LNCAP (cell line): ENCODE results near the gene DDX1.

ENCODE experiments used
- TF ChIP-seq, protein P1 (sequence below): fragments of 450-650 bp; IDR thresholded peaks from 2 replicates; pipeline ENCODE4 v1.5.1; 2017; ENCODE audit warnings: mild to moderate bottlenecking

Gene DDX1

DNA sequence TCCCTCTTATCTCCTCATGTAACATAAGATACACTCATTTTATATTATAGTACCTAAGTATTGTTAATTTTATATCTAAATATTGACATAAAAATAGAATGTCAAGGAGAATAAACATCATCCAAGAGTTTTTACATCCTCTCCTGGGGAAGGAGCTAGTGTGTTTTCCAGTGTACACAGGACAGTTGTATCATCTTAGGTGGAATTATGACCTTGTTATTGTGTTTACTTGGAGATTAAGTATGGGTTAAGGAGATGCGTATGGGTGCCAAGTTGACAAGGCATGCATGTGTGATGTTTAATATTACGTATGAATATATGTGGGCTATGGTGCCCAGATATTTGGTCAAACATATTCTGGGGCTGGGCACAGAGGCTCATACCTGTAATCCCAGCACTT lies 11.2 kb upstream of the DDX1 start:
- TF ChIP-seq, protein P1, sequence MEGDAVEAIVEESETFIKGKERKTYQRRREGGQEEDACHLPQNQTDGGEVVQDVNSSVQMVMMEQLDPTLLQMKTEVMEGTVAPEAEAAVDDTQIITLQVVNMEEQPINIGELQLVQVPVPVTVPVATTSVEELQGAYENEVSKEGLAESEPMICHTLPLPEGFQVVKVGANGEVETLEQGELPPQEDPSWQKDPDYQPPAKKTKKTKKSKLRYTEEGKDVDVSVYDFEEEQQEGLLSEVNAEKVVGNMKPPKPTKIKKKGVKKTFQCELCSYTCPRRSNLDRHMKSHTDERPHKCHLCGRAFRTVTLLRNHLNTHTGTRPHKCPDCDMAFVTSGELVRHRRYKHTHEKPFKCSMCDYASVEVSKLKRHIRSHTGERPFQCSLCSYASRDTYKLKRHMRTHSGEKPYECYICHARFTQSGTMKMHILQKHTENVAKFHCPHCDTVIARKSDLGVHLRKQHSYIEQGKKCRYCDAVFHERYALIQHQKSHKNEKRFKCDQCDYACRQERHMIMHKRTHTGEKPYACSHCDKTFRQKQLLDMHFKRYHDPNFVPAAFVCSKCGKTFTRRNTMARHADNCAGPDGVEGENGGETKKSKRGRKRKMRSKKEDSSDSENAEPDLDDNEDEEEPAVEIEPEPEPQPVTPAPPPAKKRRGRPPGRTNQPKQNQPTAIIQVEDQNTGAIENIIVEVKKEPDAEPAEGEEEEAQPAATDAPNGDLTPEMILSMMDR: no peak

DNA sequence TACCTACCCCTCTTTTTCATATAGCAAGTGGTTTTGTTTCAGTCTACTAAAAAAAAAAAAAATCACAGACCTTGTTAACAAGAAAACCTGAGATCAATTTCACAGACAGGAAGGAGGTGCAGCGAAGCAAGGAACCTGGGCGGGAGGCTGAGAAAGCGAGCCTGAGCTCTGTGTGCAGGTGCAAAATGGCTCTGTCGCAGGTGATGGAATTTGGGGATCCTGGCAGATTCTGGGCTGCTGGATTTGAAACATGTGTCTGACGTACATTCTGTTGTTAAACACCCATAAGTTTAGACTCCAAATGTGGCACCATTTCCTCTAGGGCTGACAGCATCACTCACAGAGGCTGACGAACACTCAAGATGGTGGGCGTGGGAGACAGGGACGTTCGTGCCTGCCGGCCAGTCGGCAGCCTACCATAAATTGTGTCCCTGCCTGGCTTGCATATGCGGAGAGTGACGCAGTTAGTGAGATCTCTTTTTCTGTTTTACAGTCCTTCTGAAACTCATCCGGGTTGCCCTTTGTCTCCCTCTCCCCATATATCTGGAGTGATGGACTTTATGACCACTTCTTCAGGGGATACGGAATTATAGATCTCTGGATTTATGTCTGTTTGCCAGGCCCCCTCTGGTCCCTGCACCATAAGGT lies 8.8 kb upstream of the DDX1 start:
- TF ChIP-seq, protein P1: no peak

DNA sequence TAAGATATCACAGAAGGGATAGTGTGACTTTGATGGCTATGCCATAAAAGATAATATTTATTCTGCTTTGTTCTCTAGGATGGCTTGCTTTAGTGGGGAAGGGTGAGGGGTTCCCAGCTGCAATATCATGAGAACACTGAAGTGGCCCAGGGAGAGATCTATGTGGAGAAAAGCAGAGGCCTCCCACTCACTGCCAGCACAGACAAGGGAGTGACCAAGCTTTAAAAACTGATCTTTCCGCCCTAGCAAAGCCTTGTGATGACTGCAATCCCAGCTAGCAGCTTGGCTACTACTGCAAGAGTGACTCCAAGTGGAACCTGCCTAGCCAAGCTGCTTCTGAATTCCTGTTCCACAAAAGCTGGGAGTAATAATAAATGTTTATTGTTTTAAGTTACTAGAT lies 7.8 kb upstream of the DDX1 start:
- TF ChIP-seq, protein P1: no peak

DNA sequence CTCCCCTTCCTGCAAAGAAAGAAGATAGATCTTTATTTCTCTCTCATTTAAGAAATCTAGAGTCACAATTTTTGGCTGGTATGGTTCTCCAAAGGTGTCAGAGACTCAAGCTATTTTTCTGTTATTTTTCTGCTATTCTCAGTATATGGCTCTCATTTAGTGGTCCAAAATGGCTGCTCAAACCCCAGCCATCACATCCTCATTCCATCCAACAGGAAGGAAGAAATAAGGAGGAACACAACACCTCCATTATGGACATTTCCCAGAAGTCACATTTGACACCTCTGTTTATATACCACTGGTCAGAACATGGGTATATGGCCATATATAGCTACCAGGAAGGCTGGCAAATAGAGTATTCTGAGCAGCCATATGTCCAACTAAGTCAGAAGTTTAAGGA lies 7.4 kb upstream of the DDX1 start:
- TF ChIP-seq, protein P1: no peak

DNA sequence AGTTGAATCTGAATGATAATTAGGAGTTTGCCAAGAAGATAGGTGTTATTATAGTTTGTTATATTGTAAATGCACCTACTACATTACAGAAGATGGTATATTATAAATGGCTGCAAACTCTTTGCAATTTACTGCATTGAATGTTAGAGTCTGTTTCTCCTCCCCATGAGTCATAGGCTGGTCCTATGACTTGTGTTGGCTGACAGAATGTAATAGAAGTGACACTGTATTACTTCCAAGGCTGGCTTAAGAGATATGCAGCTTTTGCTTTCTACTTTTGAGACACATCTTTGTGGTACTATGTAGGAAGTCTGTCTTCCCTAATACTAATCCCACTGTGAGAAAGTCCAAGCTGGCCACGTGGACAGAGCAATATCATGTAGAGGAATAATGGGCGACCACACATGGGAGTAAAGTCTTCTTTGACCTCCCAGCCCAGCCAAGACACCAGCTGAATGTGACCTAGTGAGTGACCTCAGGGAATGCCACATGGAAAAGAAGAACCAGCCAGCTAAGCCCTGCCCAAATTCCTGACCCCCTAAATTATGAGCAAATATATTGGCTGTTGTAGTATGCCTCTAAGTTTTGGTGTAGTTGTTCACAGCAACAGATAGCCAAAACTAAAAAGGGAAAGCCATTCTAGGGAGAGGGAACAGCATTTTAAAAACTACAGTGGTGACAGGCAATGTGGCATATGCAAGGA lies 6.8 kb upstream of the DDX1 start:
- TF ChIP-seq, protein P1: no peak

DNA sequence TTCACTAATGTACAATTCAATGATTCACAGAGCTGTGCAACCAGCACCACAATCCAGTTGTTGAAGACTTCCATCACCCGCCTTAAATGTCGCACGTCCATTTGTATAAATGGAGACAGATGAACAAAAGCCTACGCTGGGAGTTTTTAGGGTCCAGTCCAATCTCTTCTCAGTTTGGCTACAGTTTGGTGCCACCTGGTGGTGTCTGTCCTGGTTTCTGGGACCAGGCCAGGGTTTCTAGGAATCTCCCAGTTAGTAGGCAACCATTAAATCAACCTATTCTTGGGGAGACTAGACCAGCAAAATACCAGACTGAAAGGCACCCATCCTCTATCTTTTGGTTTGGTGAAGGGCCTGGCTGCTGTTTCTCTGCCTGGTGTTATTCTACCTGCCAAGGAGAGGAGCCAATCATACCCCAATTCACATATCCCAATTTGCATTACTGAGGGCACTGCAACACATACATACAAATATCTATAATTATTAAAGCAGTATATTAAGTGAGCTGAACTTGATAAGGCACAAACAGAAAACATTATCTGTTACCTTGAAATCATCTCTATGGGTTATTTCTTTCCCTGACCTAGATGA lies 3.2 kb upstream of the DDX1 start:
- TF ChIP-seq, protein P1: peak; percentile 59

DNA sequence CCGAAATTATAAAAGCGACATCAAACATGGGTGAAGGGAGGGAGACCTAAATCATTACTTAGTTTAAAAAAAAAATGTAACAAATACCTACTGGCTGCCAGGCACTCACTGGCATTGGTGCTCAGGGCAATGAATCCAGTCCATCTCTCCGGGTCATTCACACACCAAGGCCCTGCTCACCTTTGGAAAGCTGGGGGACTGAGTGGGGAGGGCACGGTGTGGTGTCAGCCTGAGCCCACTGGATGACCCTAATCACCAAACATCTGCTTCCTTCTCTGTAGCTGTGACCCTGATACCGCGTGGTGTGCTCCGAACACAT lies 336 bp upstream of the DDX1 start:
- TF ChIP-seq, protein P1: no peak
